Measurements from ENCODE around the gene UBASH3A.

The UBASH3A gene

GRCh38 chr21:42475526-42476387 is 72.1 kb downstream of the UBASH3A start:
- Mint-ChIP-seq H3K9me3 (no peaks in the 10 kb centered on the region), H3K4me1 (ENCODE audit: low read depth) (peaks cover 5% of the 10 kb centered on the region), H3K27ac (no peak overlapping the region), H3K36me3 (ENCODE audit: low read depth) (no peaks in the 10 kb centered on the region), H3K27me3 (peaks cover 1% of the 10 kb centered on the region), H3K4me3 (no peak overlapping the region)
- intact Hi-C loops (cut with micrococcal nuclease): no loop called here

GRCh38 chr21:42476388-42477331 is 73.0 kb downstream of the UBASH3A start:
- H3K4me3 Mint-ChIP-seq: no peak overlapping the region
- H3K36me3 Mint-ChIP-seq (ENCODE audit: low read depth): no peaks in the 10 kb centered on the region
- peaks cover 1% of the 10 kb centered on the region for H3K27me3 Mint-ChIP-seq
- H3K4me1 Mint-ChIP-seq (ENCODE audit: low read depth): peaks cover 5% of the 10 kb centered on the region
- intact Hi-C loops (cut with micrococcal nuclease): no loop called here
- H3K27ac Mint-ChIP-seq: no peak overlapping the region
- no peaks in the 10 kb centered on the region for H3K9me3 Mint-ChIP-seq

- Mint-ChIP-seq H3K27ac (no peak overlapping the region), H3K36me3 (ENCODE audit: low read depth) (no peaks in the 10 kb centered on the region), H3K9me3 (no peaks in the 10 kb centered on the region)
Observed at GRCh38 chr21:42478504-42478903, 74.8 kb downstream of the UBASH3A start.

DNA sequence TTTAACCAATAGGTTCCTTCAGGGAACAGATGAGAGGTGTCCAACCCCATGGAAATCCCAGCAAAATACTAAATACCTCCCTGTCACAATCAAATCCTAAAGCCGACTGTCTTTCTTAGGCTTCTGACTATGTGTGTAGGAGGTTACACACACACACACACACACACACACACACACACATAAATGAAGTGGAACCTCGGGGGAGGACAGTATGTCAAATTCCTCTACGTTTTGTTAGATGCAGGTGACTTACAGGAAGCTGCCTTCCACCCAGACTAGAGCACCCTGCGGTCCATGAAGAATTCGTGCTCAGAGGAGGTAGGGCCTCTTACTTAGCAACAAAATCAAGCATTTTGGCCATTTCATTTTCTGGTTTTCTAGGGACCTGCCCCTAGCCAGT is 75.9 kb downstream of the UBASH3A start:
- no peaks in the 10 kb centered on the region for H3K4me1 Mint-ChIP-seq (ENCODE audit: low read depth)
- intact Hi-C loops (cut with micrococcal nuclease): no loop called here
- H3K36me3 Mint-ChIP-seq (ENCODE audit: low read depth): no peaks in the 10 kb centered on the region
- H3K4me3 Mint-ChIP-seq: no peak overlapping the region
- no peaks in the 10 kb centered on the region for H3K9me3 Mint-ChIP-seq
- no peaks in the 10 kb centered on the region for H3K27me3 Mint-ChIP-seq
- H3K27ac Mint-ChIP-seq: no peak overlapping the region

More at GRCh38 chr21:42478504-42478903, 74.8 kb downstream of the UBASH3A start:
- H3K27me3 Mint-ChIP-seq: peaks cover 1% of the 10 kb centered on the region
- H3K4me3 Mint-ChIP-seq: no peak overlapping the region
- peaks cover 5% of the 10 kb centered on the region for H3K4me1 Mint-ChIP-seq (ENCODE audit: low read depth)
- intact Hi-C loops (cut with micrococcal nuclease): no loop called here

- intact Hi-C loops (cut with micrococcal nuclease): no loop called here
- Mint-ChIP-seq H3K27me3 (peaks cover 1% of the 10 kb centered on the region), H3K27ac (no peak overlapping the region), H3K4me1 (ENCODE audit: low read depth) (no peaks in the 10 kb centered on the region), H3K4me3 (no peak overlapping the region), H3K36me3 (ENCODE audit: low read depth) (no peaks in the 10 kb centered on the region), H3K9me3 (no peaks in the 10 kb centered on the region)
Observed at GRCh38 chr21:42480736-42481135, 77.0 kb downstream of the UBASH3A start.

DNA sequence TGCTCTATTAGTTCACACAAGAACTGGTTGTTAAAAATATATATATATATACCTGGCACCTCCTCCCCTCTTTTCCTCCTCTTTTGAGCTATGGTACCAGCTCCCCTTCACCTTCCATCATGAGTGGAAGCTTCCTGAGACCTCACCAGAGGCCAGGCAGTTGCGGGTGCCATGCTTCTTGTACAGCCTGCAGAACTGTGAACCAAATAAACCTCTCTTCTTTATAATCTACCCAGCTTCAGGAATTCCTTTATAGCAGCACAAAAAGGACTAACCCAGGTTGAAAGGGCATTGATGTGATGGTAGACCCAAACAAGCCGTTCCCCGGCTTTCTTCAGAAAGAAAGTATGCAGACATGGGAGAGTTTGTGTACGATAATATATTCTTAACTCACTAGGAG is 77.5 kb downstream of the UBASH3A start:
- intact Hi-C loops (cut with micrococcal nuclease): no loop called here
- Mint-ChIP-seq H3K4me3 (no peak overlapping the region), H3K36me3 (ENCODE audit: low read depth) (no peaks in the 10 kb centered on the region), H3K9me3 (no peaks in the 10 kb centered on the region), H3K27me3 (peaks cover 1% of the 10 kb centered on the region), H3K27ac (no peak overlapping the region), H3K4me1 (ENCODE audit: low read depth) (no peaks in the 10 kb centered on the region)

GRCh38 chr21:42484966-42485365 is 81.3 kb downstream of the UBASH3A start:
- no peaks in the 10 kb centered on the region for H3K36me3 Mint-ChIP-seq (ENCODE audit: low read depth)
- peaks cover 7% of the 10 kb centered on the region for H3K9me3 Mint-ChIP-seq
- H3K4me1 Mint-ChIP-seq (ENCODE audit: low read depth): no peaks in the 10 kb centered on the region
- intact Hi-C loops (cut with micrococcal nuclease): no loop called here
- no peak overlapping the region for H3K4me3 Mint-ChIP-seq
- no peak overlapping the region for H3K27ac Mint-ChIP-seq
- H3K27me3 Mint-ChIP-seq: peaks cover 12% of the 10 kb centered on the region

GRCh38 chr21:42486072-42486471 is 82.4 kb downstream of the UBASH3A start:
- Mint-ChIP-seq H3K27me3 (peaks cover 12% of the 10 kb centered on the region), H3K4me1 (ENCODE audit: low read depth) (no peaks in the 10 kb centered on the region), H3K4me3 (no peak overlapping the region), H3K9me3 (peaks cover 7% of the 10 kb centered on the region), H3K36me3 (ENCODE audit: low read depth) (no peaks in the 10 kb centered on the region), H3K27ac (no peak overlapping the region)
- intact Hi-C loops (cut with micrococcal nuclease): no loop called here

DNA sequence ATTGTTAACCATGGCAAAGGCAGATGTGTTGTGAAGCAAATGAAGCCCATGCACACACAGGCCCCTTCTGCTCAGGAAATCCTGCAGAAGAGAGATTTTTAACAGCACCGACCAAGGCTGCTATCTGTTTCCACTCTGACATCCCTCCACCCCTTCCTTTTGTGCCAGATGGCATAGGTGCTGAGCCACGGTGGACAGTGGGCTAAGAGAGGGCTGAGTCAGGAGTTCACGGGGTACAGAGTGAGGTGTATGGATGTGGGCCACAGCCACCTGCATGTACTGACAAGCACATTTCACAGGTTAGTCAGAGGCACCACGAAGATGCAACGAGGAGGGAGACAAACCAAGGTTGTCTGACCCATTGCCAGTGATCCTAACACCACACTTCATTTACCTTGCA is 82.8 kb downstream of the UBASH3A start:
- H3K36me3 Mint-ChIP-seq (ENCODE audit: low read depth): no peaks in the 10 kb centered on the region
- H3K4me3 Mint-ChIP-seq: no peak overlapping the region
- no peaks in the 10 kb centered on the region for H3K4me1 Mint-ChIP-seq (ENCODE audit: low read depth)
- H3K9me3 Mint-ChIP-seq: peaks cover 7% of the 10 kb centered on the region
- peaks cover 12% of the 10 kb centered on the region for H3K27me3 Mint-ChIP-seq
- no peak overlapping the region for H3K27ac Mint-ChIP-seq
- intact Hi-C loops (cut with micrococcal nuclease): no loop called here

GRCh38 chr21:42489006-42489563 is 85.4 kb downstream of the UBASH3A start:
- intact Hi-C loops (cut with micrococcal nuclease): no loop called here
- peaks cover 7% of the 10 kb centered on the region for H3K9me3 Mint-ChIP-seq
- H3K27me3 Mint-ChIP-seq: peaks cover 17% of the 10 kb centered on the region
- H3K4me1 Mint-ChIP-seq (ENCODE audit: low read depth): no peaks in the 10 kb centered on the region
- H3K4me3 Mint-ChIP-seq: no peak overlapping the region
- H3K27ac Mint-ChIP-seq: no peak overlapping the region
- no peaks in the 10 kb centered on the region for H3K36me3 Mint-ChIP-seq (ENCODE audit: low read depth)

GRCh38 chr21:42489991-42490390 is 86.3 kb downstream of the UBASH3A start:
- H3K4me3 Mint-ChIP-seq: no peak overlapping the region
- no peaks in the 10 kb centered on the region for H3K4me1 Mint-ChIP-seq (ENCODE audit: low read depth)
- intact Hi-C loops (cut with micrococcal nuclease): no loop called here
- H3K36me3 Mint-ChIP-seq (ENCODE audit: low read depth): no peaks in the 10 kb centered on the region
- no peak overlapping the region for H3K27ac Mint-ChIP-seq
- H3K9me3 Mint-ChIP-seq: peaks cover 7% of the 10 kb centered on the region
- peaks cover 21% of the 10 kb centered on the region for H3K27me3 Mint-ChIP-seq

GRCh38 chr21:42490720-42491119 is 87.0 kb downstream of the UBASH3A start:
- peaks cover 4% of the 10 kb centered on the region for H3K4me1 Mint-ChIP-seq (ENCODE audit: low read depth)
- H3K27ac Mint-ChIP-seq: no peak overlapping the region
- intact Hi-C loops (cut with micrococcal nuclease): no loop called here
- H3K4me3 Mint-ChIP-seq: no peak overlapping the region
- H3K36me3 Mint-ChIP-seq (ENCODE audit: low read depth): no peaks in the 10 kb centered on the region
- peaks cover 21% of the 10 kb centered on the region for H3K27me3 Mint-ChIP-seq
- H3K9me3 Mint-ChIP-seq: peaks cover 7% of the 10 kb centered on the region

GRCh38 chr21:42491328-42491727 is 87.6 kb downstream of the UBASH3A start:
- Mint-ChIP-seq H3K4me1 (ENCODE audit: low read depth) (peaks cover 9% of the 10 kb centered on the region), H3K9me3 (peaks cover 7% of the 10 kb centered on the region), H3K36me3 (ENCODE audit: low read depth) (peaks cover 6% of the 10 kb centered on the region), H3K27ac (no peak overlapping the region), H3K4me3 (no peak overlapping the region), H3K27me3 (peaks cover 20% of the 10 kb centered on the region)
- intact Hi-C loops (cut with micrococcal nuclease): no loop called here

DNA sequence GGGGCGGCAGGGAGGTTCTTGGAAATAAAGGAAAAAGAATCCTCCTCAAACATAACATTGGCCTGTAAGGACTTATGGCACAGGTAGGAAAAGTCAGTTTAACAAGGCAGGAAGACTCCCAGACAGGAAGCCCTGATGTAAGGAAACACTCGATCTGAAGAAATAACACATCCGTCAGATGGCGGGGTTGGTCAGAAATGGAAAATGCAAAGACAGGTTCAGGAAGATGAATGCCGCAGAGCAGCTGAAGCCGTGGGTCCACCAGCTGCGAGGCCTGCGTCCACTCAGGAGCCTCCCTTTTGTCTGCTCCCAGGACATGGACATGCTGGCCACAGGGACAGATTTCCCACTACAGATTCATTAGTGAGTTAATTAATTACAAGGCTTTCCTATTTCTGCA is 88.5 kb downstream of the UBASH3A start:
- intact Hi-C loops (cut with micrococcal nuclease): no loop called here
- Mint-ChIP-seq H3K4me3 (no peak overlapping the region), H3K4me1 (ENCODE audit: low read depth) (peaks cover 16% of the 10 kb centered on the region), H3K27ac (no peak overlapping the region), H3K36me3 (ENCODE audit: low read depth) (peaks cover 10% of the 10 kb centered on the region), H3K27me3 (peaks cover 17% of the 10 kb centered on the region), H3K9me3 (peaks cover 7% of the 10 kb centered on the region)

All from dendritic cell treated with granulocyte-macrophage colony-stimulating factor and Interleukin-4, amounts not matched to agents 40 ng/mL and 50 ng/mL, for 4 days (primary cell).